Endothelial cell of umbilical vein (primary cell): Measurements from ENCODE around the gene ZNF181. TPM values are rescaled to one million over a fixed set of nuclear protein-coding genes. Genes with fewer than 3 reads are reported as not detected.

ENCODE experiments used
- BruUV-seq: library from RNA; stranded (reverse); fragments of 400-500 nt; replicated peaks from 2 replicates; lab custom pipeline; 2021; lab: Mats Ljungman, UMichigan
- CTCF ChIA-PET: fragments of 300-600, 350-600 bp; sonication (Branson Sonifier 250); formaldehyde crosslinking; loops from one replicate; lab custom pipeline; 2021; ENCODE audit warnings: antibody characterized with exemption, inconsistent platforms; lab: Charles Lee
- POLR2A ChIA-PET: fragments of 300-600, 350-600 bp; sonication (Branson Sonifier 250); formaldehyde crosslinking; loops from one replicate; lab custom pipeline; 2021; ENCODE audit warnings: antibody characterized with exemption, inconsistent platforms; lab: Charles Lee
- DNase-seq: peaks from one replicate; pipeline ENCODE4 v3.0.0-alpha.2; 2011; ENCODE audit warnings: low read depth, low spot score
- FAIRE-seq: peaks from 2 replicates; lab custom pipeline; 2011; peaks lifted over from hg19 to GRCh38; lab: Jason Lieb, UNC
- H2AFZ ChIP-seq: 2 replicates; pipeline ENCODE4 v1.6.0; 2012; ENCODE audit warnings: low read depth, low read length, control low read depth, inconsistent platforms
- H3K27ac ChIP-seq: 2 replicates; pipeline ENCODE4 v1.5.1; 2011; ENCODE audit warnings: low read depth, mild to moderate bottlenecking, control low read depth, low read length, moderate library complexity; ENCODE audit not compliant: insufficient read depth
- H3K27me3 ChIP-seq, 2 experiments: 2 replicates each; pipeline versions ENCODE4 v1.6.0 to v1.6.1; 2011; ENCODE audit warnings: low read length in 2 of 2, mixed read lengths in 1 of 2; ENCODE audit not compliant: control insufficient read depth in 2 of 2, insufficient read depth in 2 of 2
- H3K36me3 ChIP-seq, 2 experiments: 2 replicates in 1 of 2; 3 replicates in 1 of 2; pipeline ENCODE4 v1.5.1; 2011; ENCODE audit warnings: low read length in 2 of 2, mild to moderate bottlenecking in 1 of 2, moderate library complexity in 1 of 2; ENCODE audit not compliant: control insufficient read depth in 2 of 2, insufficient read depth in 2 of 2; ENCODE audit errors: extremely low read depth in 1 of 2
- H3K4me1 ChIP-seq: 3 replicates; pipeline ENCODE4 v1.5.1; 2011; ENCODE audit warnings: mild to moderate bottlenecking, low read length; ENCODE audit not compliant: control insufficient read depth, insufficient read depth; ENCODE audit errors: extremely low read depth
- H3K4me2 ChIP-seq: 2 replicates; pipeline ENCODE4 v1.6.1; 2011; ENCODE audit warnings: low read length, control low read depth, mixed read lengths; ENCODE audit not compliant: insufficient read depth
- H3K4me3 ChIP-seq, 3 experiments: fragments of 200-600 bp in 1 of 3; sonication (generic), shearing (Covaris generic) in 1 of 3; replicated peaks in 1 of 3; 2 replicates each; pipeline ENCODE4 v1.5.1; 2011 to 2016; ENCODE audit warnings: control low read depth in 3 of 3, low read length in 3 of 3, mild to moderate bottlenecking in 2 of 3, inconsistent platforms in 1 of 3, low read depth in 1 of 3, moderate library complexity in 1 of 3; ENCODE audit not compliant: insufficient read depth in 1 of 3
- H3K79me2 ChIP-seq: 2 replicates; pipeline ENCODE4 v1.6.0; 2012; ENCODE audit warnings: low read length, inconsistent platforms; ENCODE audit not compliant: control insufficient read depth, insufficient read depth
- H3K9ac ChIP-seq: replicated peaks from 2 replicates; pipeline ENCODE3; 2011; ENCODE audit warnings: low read length, control low read depth; ENCODE audit not compliant: insufficient read depth; ENCODE audit errors: extremely low read depth
- H3K9me1 ChIP-seq: replicated peaks from 3 replicates; pipeline ENCODE4 v1.6.0; 2011; ENCODE audit warnings: mild to moderate bottlenecking, low read length; ENCODE audit not compliant: control insufficient read depth, insufficient read depth; ENCODE audit errors: extremely low read depth
- H3K9me3 ChIP-seq: replicated peaks from 2 replicates; pipeline ENCODE4 v1.5.1; 2012; ENCODE audit warnings: low read length, inconsistent platforms; ENCODE audit not compliant: control insufficient read depth, insufficient read depth
- H4K20me1 ChIP-seq: replicated peaks from 2 replicates; pipeline ENCODE3; 2011; ENCODE audit warnings: mild to moderate bottlenecking, low read length; ENCODE audit not compliant: control insufficient read depth, insufficient read depth; ENCODE audit errors: extremely low read depth
- GATA2 ChIP-seq: IDR thresholded peaks from 2 replicates; pipeline ENCODE4 v1.7.0; 2011; ENCODE audit warnings: low read depth, mild to moderate bottlenecking, moderate library complexity, mixed read lengths, low read length; ENCODE audit not compliant: insufficient read length, insufficient read depth
- JUN ChIP-seq: IDR thresholded peaks from 2 replicates; pipeline ENCODE4 v1.6.1; 2011; ENCODE audit warnings: borderline replicate concordance, low read depth; ENCODE audit not compliant: insufficient read length, insufficient read depth
- MYC ChIP-seq: IDR thresholded peaks from one replicate; pipeline ENCODE4 v1.6.1; 2011; ENCODE audit warnings: mild to moderate bottlenecking, low read depth, low read length
- POLR2AphosphoS5 ChIP-seq: IDR thresholded peaks from 2 replicates; pipeline ENCODE4 v1.6.1; 2012; ENCODE audit warnings: low read depth, mild to moderate bottlenecking, control low read depth, low read length, moderate library complexity; ENCODE audit not compliant: insufficient read depth
- dilution Hi-C: fragments of 300-500 bp; cut with MboI; formaldehyde crosslinking; loops from one replicate; pipeline ENCODE4 v1.15.0; 2019; ENCODE audit warnings: low sequenced_read_pairs; ENCODE audit not compliant: extremely low pct_ligation_motif_present
- intact Hi-C: fragments of 100-400 bp; cut with micrococcal nuclease; formaldehyde crosslinking; loops from one replicate; pipeline ENCODE4 v1.10.0; 2022
- polyA plus RNA-seq, 4 experiments: library from polyadenylated mRNA; depleted of rRNA in 3 of 4; stranded (reverse) in 3 of 4; unstranded in 1 of 4; fragments of >200 nt; gene quantifications; 2 replicates each; pipeline versions ENCODE4 v1.2.1 to v1.2.3, GENCODE V29; 2011 to 2012; ENCODE audit warnings: missing spikeins in 1 of 4
- total RNA-seq: library from RNA; stranded (reverse); gene quantifications from 2 replicates; pipeline ENCODE4 v1.2.3, GENCODE V29; 2021
- TF ChIP-seq, protein P1 (sequence below): IDR thresholded peaks from 2 replicates; pipeline ENCODE4 v1.6.1; 2011; ENCODE audit not compliant: insufficient read depth, insufficient read length

Gene ZNF181
- total and polyA plus RNA-seq, 2 donors (not counting 3 experiments of a cell fraction or from before 2014, with no cell fraction given), result 4.7 to 5.0 TPM

DNA sequence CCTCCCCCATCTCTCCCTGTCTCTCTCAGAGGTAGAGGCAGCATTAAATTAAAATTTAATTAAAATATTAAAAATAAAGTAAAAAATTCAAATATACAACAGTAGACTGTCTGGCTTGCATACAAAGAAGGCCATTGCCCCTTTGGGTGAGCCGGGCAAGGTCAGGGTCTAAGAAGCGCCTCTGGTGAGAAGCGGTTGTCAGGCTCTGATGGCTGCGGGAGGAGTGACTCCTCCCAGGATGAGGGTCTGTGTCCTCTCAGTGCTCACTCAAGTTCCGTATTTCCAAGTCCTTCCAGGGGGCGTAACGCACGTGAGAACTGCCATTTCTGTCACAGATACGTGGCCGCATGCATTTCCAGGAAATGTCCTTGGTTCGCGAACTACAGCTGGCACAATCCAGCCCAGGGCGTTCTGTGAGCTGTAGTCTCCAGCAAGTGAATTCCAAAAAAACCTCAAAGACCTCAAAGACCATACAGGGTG, 737 bp upstream of the ZNF181 start:
- Histone ChIP-seq H3K4me2 (peak overlapping the region; percentile 91), H2AFZ (peak overlapping the region; percentile 99), H4K20me1 (no peaks in the 10 kb centered on the region), H3K9ac (peak overlapping the region; percentile 84), H3K9me3 (no peaks in the 10 kb centered on the region), H3K4me1 (peaks cover 3% of the 10 kb centered on the region), H3K27me3 (no peaks in the 10 kb centered on the region), H3K9me1 (no peaks in the 10 kb centered on the region), H3K27ac (peak overlapping the region; percentile 85), H3K79me2 (no peaks in the 10 kb centered on the region), H3K36me3 (no peaks in the 10 kb centered on the region), H3K4me3 (peak overlapping the region; percentile 64 to 82 (median 75))
- ChIA-PET POLR2A (interaction anchor here (0.6 kb wide), 1 partner anchor 408 kb away, joined by 5 read pairs; no protein-coding TSS in a partner anchor), CTCF (interaction anchor here (1.1 kb wide), 2 partner anchors 38 to 105 kb away, joined by 3 to 5 read pairs; no protein-coding TSS in a partner anchor)
- TF ChIP-seq MYC, result peak; percentile 24
- TF ChIP-seq, protein P1, sequence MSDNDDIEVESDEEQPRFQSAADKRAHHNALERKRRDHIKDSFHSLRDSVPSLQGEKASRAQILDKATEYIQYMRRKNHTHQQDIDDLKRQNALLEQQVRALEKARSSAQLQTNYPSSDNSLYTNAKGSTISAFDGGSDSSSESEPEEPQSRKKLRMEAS, result peak; percentile 49
- TF ChIP-seq POLR2AphosphoS5, result no peak
- TSS peak; percentile 94 for BruUV-seq
- intact Hi-C loops (loop anchor here (10.0 kb wide), 1 partner anchor 191 kb away; the partner anchor contains the start of gene ZNF30), dilution Hi-C loops (no loop called here)
- FAIRE-seq (no peak), DNase-seq (no peak)

DNA sequence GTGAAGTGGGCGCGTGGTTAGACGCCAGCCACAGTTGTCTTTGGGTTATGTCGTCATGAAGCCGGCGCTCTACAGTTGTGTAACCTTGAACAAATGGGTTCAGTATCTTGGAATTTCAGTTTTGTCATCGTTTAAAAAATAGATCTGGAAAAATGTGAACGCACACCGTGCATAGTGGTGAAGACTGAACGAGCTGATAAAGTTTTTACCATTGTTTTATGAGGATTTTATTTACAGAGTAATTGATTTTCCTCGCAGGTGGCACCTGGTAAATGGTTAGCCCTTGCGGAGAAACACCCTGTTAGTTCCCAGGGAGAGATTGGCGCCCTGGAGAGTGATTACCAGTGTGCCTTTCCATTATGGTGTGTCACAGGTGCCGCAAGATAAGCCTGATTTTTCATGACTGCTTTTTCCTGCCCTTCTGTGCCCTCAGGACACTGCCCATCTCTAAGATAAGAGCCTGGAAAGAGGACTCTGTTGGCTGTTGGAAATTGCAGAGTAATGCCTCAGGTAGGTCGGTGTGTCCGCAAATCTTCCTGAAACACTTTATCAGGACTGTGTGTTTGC, 577 bp downstream of the ZNF181 start:
- dilution Hi-C loops, result no loop called here
- H3K9ac ChIP-seq, result peak overlapping the region; percentile 84
- H3K9me3 ChIP-seq, result no peaks in the 10 kb centered on the region
- H3K4me1 ChIP-seq, result peaks cover 3% of the 10 kb centered on the region
- no peaks in the 10 kb centered on the region for H3K79me2 ChIP-seq
- H3K4me2 ChIP-seq, result peak overlapping the region; percentile 91
- intact Hi-C loops, result loop anchor here (1.0 to 10.0 kb wide), 4 partner anchors 39 to 228 kb away; partner anchors contain the start of genes SCGB2B2, ZNF30, ZNF302 and ZNF599
- FAIRE-seq (peak; percentile 8), DNase-seq (no peak)
- no peaks in the 10 kb centered on the region for H4K20me1 ChIP-seq
- H3K4me3 ChIP-seq, result peak overlapping the region; percentile 64 to 82 (median 75)
- BruUV-seq, result TSS peak; percentile 50
- peaks cover 0 to 4% of the 10 kb centered on the region in 2 experiments for H3K36me3 ChIP-seq
- ChIA-PET CTCF (no interaction called here), POLR2A (no interaction called here)
- no peaks in the 10 kb centered on the region for H3K27me3 ChIP-seq
- TF ChIP-seq JUN, result no peak
- TF ChIP-seq MYC, result no peak
- no peak for TF ChIP-seq GATA2
- TF ChIP-seq, protein P1, result peak; percentile 8
- no peaks in the 10 kb centered on the region for H3K9me1 ChIP-seq
- peak overlapping the region; percentile 85 for H3K27ac ChIP-seq
- H2AFZ ChIP-seq, result peak overlapping the region; percentile 99
